Measurements from ENCODE around the gene SLC66A2.

SLC66A2 gene

GRCh38 chr18:79975985-79976680 lies 24.7 kb upstream of the SLC66A2 start:
- TF ChIP-seq EZH2 (IDR thresholded peaks at IDR 0.05; ENCODE audit: borderline replicate concordance, low read length) = no peak
- no peak for TF ChIP-seq CTCF (IDR thresholded peaks at IDR 0.05; ENCODE audit: low read length)
- H3K9ac ChIP-seq (ENCODE audit: low read length) = no peak overlapping the region
- H3K79me2 ChIP-seq (ENCODE audit: insufficient read depth, low read length) = peaks cover 42% of the 10 kb centered on the region
- no peaks in the 10 kb centered on the region for H3K9me2 ChIP-seq (ENCODE audit: low read depth, low read length)
- H3K27me3 ChIP-seq (ENCODE audit: insufficient read depth, low read length) = no peaks in the 10 kb centered on the region
- no peaks in the 10 kb centered on the region for H3K4me1 ChIP-seq (ENCODE audit: insufficient read depth, low read length, severe bottlenecking)
- peaks cover 3% of the 10 kb centered on the region for H4K20me1 ChIP-seq (ENCODE audit: insufficient read depth, low read length)
- no peak overlapping the region for H3K27ac ChIP-seq (ENCODE audit: low read depth, low read length, poor library complexity, severe bottlenecking)
- no peak overlapping the region for H2AFZ ChIP-seq (ENCODE audit: low read length)
- no peak overlapping the region for H3K4me2 ChIP-seq (ENCODE audit: low read length)
- peaks cover 76% of the 10 kb centered on the region for H3K36me3 ChIP-seq (ENCODE audit: insufficient read depth, low read length)
- no peaks in the 10 kb centered on the region for H3F3A ChIP-seq (ENCODE audit: insufficient read depth, low read length)
- H3K4me3 ChIP-seq (ENCODE audit: low read depth, low read length, poor library complexity, severe bottlenecking) = no peak overlapping the region
- no peaks in the 10 kb centered on the region for H3K9me3 ChIP-seq (ENCODE audit: low read length)

- no peaks in the 10 kb centered on the region for H3K9me3 ChIP-seq (ENCODE audit: low read length)
- 0 out of 2 replicates have a peak, but pooled peaks cover 1% of the 10 kb centered on the region for H3F3A ChIP-seq (ENCODE audit: insufficient read depth, low read length)
- H3K4me1 ChIP-seq (ENCODE audit: insufficient read depth, low read length, severe bottlenecking) = no peaks in the 10 kb centered on the region
- peaks cover 3% of the 10 kb centered on the region; the same call in 1 of the 2 replicates for H4K20me1 ChIP-seq (ENCODE audit: insufficient read depth, low read length)
- no peak overlapping the region for H3K27ac ChIP-seq (ENCODE audit: low read depth, low read length, poor library complexity, severe bottlenecking)
- no peaks in the 10 kb centered on the region for H3K9me2 ChIP-seq (ENCODE audit: low read depth, low read length)
- H3K4me2 ChIP-seq (ENCODE audit: low read length) = no peak overlapping the region
- no peak overlapping the region for H2AFZ ChIP-seq (ENCODE audit: low read length)
- H3K79me2 ChIP-seq (ENCODE audit: insufficient read depth, low read length) = peaks cover 31% of the 10 kb centered on the region
- no peak overlapping the region for H3K4me3 ChIP-seq (ENCODE audit: low read depth, low read length, poor library complexity, severe bottlenecking)
- H3K9ac ChIP-seq (ENCODE audit: low read length) = no peak overlapping the region
- TF ChIP-seq CTCF (IDR thresholded peaks at IDR 0.05; ENCODE audit: low read length) (no peak), EZH2 (IDR thresholded peaks at IDR 0.05; ENCODE audit: borderline replicate concordance, low read length) (no peak)
- peaks cover 83% of the 10 kb centered on the region for H3K36me3 ChIP-seq (ENCODE audit: insufficient read depth, low read length)
- no peaks in the 10 kb centered on the region for H3K27me3 ChIP-seq (ENCODE audit: insufficient read depth, low read length)
Measured at GRCh38 chr18:79975043-79975442, 23.6 kb upstream of the SLC66A2 start.

- Histone ChIP-seq H3K9me3 (ENCODE audit: low read length) (no peaks in the 10 kb centered on the region), H3K36me3 (ENCODE audit: insufficient read depth, low read length) (peaks cover 82% of the 10 kb centered on the region), H2AFZ (ENCODE audit: low read length) (no peak overlapping the region), H3K79me2 (ENCODE audit: insufficient read depth, low read length) (peaks cover 22% of the 10 kb centered on the region), H3K27me3 (ENCODE audit: insufficient read depth, low read length) (no peaks in the 10 kb centered on the region), H3K4me3 (ENCODE audit: low read depth, low read length, poor library complexity, severe bottlenecking) (no peak overlapping the region), H3K4me2 (ENCODE audit: low read length) (no peak overlapping the region), H4K20me1 (ENCODE audit: insufficient read depth, low read length) (no peaks in the 10 kb centered on the region), H3F3A (ENCODE audit: insufficient read depth, low read length) (peaks cover 3% of the 10 kb centered on the region; the same call in 1 of the 2 replicates), H3K9ac (ENCODE audit: low read length) (no peak overlapping the region), H3K4me1 (ENCODE audit: insufficient read depth, low read length, severe bottlenecking) (no peaks in the 10 kb centered on the region), H3K9me2 (ENCODE audit: low read depth, low read length) (no peaks in the 10 kb centered on the region), H3K27ac (ENCODE audit: low read depth, low read length, poor library complexity, severe bottlenecking) (no peak overlapping the region)
- TF ChIP-seq CTCF (IDR thresholded peaks at IDR 0.05; ENCODE audit: low read length) = no peak
- TF ChIP-seq EZH2 (IDR thresholded peaks at IDR 0.05; ENCODE audit: borderline replicate concordance, low read length) = no peak
Measured at GRCh38 chr18:79974025-79974654, 22.7 kb upstream of the SLC66A2 start.
